Naive thymus-derived CD4-positive, alpha-beta T cell (primary cell): ENCODE measurements around the gene DNAH1. TPM values are rescaled to one million over a fixed set of nuclear protein-coding genes. Genes with fewer than 3 reads are reported as not detected.
A peak's percentile ranks its signal among the peaks of the same experiment; 100 is the strongest.

ENCODE experiments used
- ATAC-seq: fragments of 150-1000 bp; cut with Tn5 transposase; 2 replicates; pipeline ENCODE4 v1.10.0; 2021; ENCODE audit warnings: mild to moderate bottlenecking, moderate library complexity
- CTCF ChIA-PET: fragments of 350-600 bp; sonication (Branson Sonifier 250); formaldehyde crosslinking; loops from one replicate; lab custom pipeline; 2021; ENCODE audit warnings: antibody characterized with exemption; lab: Charles Lee
- POLR2A ChIA-PET: fragments of 350-600 bp; sonication (Branson Sonifier 250); formaldehyde crosslinking; loops from one replicate; lab custom pipeline; 2021; ENCODE audit warnings: antibody characterized with exemption, inconsistent platforms; lab: Charles Lee
- DNase-seq, 9 donors: peaks; one replicate each; pipeline versions ENCODE4 v3.0.0 to v3.0.0-alpha.2; 2020 to 2022; ENCODE audit warnings: mixed read lengths in 1 of 9
- H3K27ac ChIP-seq: one replicate; pipeline ENCODE4 v1.7.0; 2013; ENCODE audit warnings: mild to moderate bottlenecking, low read depth, low read length, moderate library complexity
- H3K27me3 ChIP-seq, 2 donors: one replicate each; pipeline ENCODE4 v1.7.0; 2013; ENCODE audit warnings: low read length in 2 of 2, mild to moderate bottlenecking in 2 of 2, moderate library complexity in 2 of 2; ENCODE audit not compliant: control insufficient read depth in 2 of 2, insufficient read depth in 2 of 2
- H3K36me3 ChIP-seq, 3 experiments: 1 replicate in 2 of 3; 2 replicates in 1 of 3; pipeline ENCODE4 v1.7.0; 2013; ENCODE audit warnings: low read length in 3 of 3, mild to moderate bottlenecking in 3 of 3, moderate library complexity in 1 of 3; ENCODE audit not compliant: insufficient read depth in 3 of 3, control insufficient read depth in 2 of 3
- H3K4me1 ChIP-seq, 2 donors: one replicate each; pipeline ENCODE4 v1.7.0; 2013; ENCODE audit warnings: low read length in 2 of 2, mild to moderate bottlenecking in 2 of 2, moderate library complexity in 1 of 2; ENCODE audit not compliant: control insufficient read depth in 2 of 2, insufficient read depth in 2 of 2
- H3K4me3 ChIP-seq: 2 replicates; pipeline ENCODE4 v1.7.0; 2013; ENCODE audit warnings: mild to moderate bottlenecking, low read length
- H3K9me3 ChIP-seq, 3 experiments: 1 replicate in 2 of 3; 2 replicates in 1 of 3; pipeline ENCODE4 v1.7.0; 2013; ENCODE audit warnings: low read length in 3 of 3; ENCODE audit not compliant: control insufficient read depth in 2 of 3
- H3K27ac Mint-ChIP-seq, 9 donors: one replicate each; pipeline ENCODE4 v1.8.0; 2020 to 2022; ENCODE audit warnings: mixed read lengths in 9 of 9, mild to moderate bottlenecking in 8 of 9, moderate library complexity in 5 of 9, inconsistent platforms in 2 of 9
- H3K27me3 Mint-ChIP-seq, 5 donors: one replicate each; pipeline ENCODE4 v1.8.0; 2021 to 2022; ENCODE audit warnings: mixed read lengths in 5 of 5, mild to moderate bottlenecking in 1 of 5
- H3K36me3 Mint-ChIP-seq, 5 donors: one replicate each; pipeline ENCODE4 v1.8.0; 2020 to 2022; ENCODE audit warnings: mixed read lengths in 5 of 5, mild to moderate bottlenecking in 3 of 5, inconsistent platforms in 1 of 5
- H3K4me1 Mint-ChIP-seq, 7 donors: one replicate each; pipeline ENCODE4 v1.8.0; 2020 to 2022; ENCODE audit warnings: mixed read lengths in 7 of 7, mild to moderate bottlenecking in 3 of 7, inconsistent platforms in 1 of 7
- H3K4me3 Mint-ChIP-seq, 10 donors: one replicate each; pipeline ENCODE4 v1.8.0; 2020 to 2022; ENCODE audit warnings: mild to moderate bottlenecking in 10 of 10, mixed read lengths in 10 of 10, moderate library complexity in 6 of 10, inconsistent platforms in 2 of 10
- H3K9me3 Mint-ChIP-seq, 11 donors: one replicate each; pipeline ENCODE4 v1.8.0; 2020 to 2022; ENCODE audit warnings: mixed read lengths in 11 of 11, mild to moderate bottlenecking in 4 of 11, inconsistent platforms in 1 of 11, moderate library complexity in 1 of 11
- intact Hi-C, 2 donors: fragments of 100-400 bp; cut with micrococcal nuclease; formaldehyde crosslinking; loops; one replicate each; pipeline ENCODE4 v1.15.1; 2023
- polyA plus RNA-seq, 2 donors: library from polyadenylated mRNA; unstranded; fragments of 300-500 nt; fragmentation: Illumina TruSeq; gene quantifications; one replicate each; pipeline ENCODE4 v1.2.3, GENCODE V29; 2021
- total RNA-seq, 6 experiments: library from RNA in 5 of 6; stranded (reverse) in 5 of 6; gene quantifications; 1 replicate in 5 of 6; 2 replicates in 1 of 6; pipeline ENCODE4 v1.2.3 and lab custom pipeline; 2021 to 2026

The DNAH1 gene
- total and polyA plus RNA-seq, 7 experiments from 2014 or later, result 0.35 to 69.2 (median 48.2) TPM

DNA sequence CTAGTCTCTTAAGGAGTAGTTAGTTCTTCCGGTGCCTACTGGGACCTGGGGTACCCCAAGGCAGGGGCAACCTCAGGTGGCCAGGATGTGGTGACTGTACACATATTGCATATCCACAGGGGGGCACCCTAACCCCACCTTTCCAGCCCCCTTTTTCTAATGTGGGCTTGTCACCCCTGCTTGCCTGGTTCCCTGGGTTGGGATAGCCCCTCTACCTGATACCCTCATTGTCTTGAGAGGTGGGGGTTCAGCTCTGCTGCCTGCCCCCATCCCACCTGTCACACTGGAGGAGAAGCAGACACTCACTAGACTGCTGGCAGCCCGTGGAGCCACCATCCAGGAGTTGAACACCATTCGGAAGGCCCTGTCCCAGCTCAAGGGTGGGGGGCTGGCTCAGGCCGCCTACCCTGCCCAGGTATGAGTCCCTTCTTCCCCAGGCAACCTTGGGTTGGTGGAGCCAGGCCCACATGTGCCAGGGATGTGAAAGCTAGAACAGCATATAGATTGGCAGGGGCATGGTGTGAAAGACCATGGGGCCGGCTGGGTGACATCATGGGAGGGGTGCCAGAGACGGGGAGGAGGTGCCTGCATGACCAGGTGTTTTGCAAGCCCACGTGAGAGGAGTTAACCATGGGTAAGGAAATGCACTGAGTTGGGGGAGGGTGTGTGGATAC, 24.5 kb upstream of the DNAH1 start:
- POLR2A ChIA-PET, result interaction anchor here (1.7 to 21.6 kb wide), 3 partner anchors 13 to 53 kb away, joined by 4 to 1418 read pairs (median 112); partner anchors contain the start of genes PPM1M, TLR9, TWF2 and WDR82
- peaks cover 19 to 36% (median 30%) of the 10 kb centered on the region in 7 donors for H3K4me1 Mint-ChIP-seq
- Histone ChIP-seq H3K36me3 (peaks cover 4 to 61% (median 10%) of the 10 kb centered on the region in 3 experiments), H3K27me3 (no peaks in the 10 kb centered on the region), H3K9me3 (no peaks in the 10 kb centered on the region), H3K4me1 (peaks cover 10 to 22% of the 10 kb centered on the region in 2 donors), H3K27ac (no peak overlapping the region), H3K4me3 (no peak overlapping the region)
- H3K36me3 Mint-ChIP-seq, result peaks cover 0 to 27% (median 8%) of the 10 kb centered on the region in 5 donors
- CTCF ChIA-PET, result interaction anchor here (0.5 to 6.3 kb wide), 7 partner anchors 10 to 65 kb away, joined by 3 to 23 read pairs (median 5); partner anchors contain the start of gene WDR82
- ATAC-seq, result peak; percentile 21
- peak overlapping the region in 4 of 9 donors; percentile 11 to 86 (median 72) for H3K27ac Mint-ChIP-seq
- peaks cover 0 to 4% (median 0%) of the 10 kb centered on the region in 11 donors for H3K9me3 Mint-ChIP-seq
- peak overlapping the region in 8 of 10 donors; percentile 1 to 84 (median 30) for H3K4me3 Mint-ChIP-seq
- peak in 6 of 9 donors; percentile 42 to 59 (median 49) for DNase-seq
- H3K27me3 Mint-ChIP-seq, result peaks cover 0 to 3% (median 0%) of the 10 kb centered on the region in 5 donors
- intact Hi-C loops, result loop anchor here (1.0 kb wide), 1 partner anchor 48 kb away; no protein-coding TSS in a partner anchor

DNA sequence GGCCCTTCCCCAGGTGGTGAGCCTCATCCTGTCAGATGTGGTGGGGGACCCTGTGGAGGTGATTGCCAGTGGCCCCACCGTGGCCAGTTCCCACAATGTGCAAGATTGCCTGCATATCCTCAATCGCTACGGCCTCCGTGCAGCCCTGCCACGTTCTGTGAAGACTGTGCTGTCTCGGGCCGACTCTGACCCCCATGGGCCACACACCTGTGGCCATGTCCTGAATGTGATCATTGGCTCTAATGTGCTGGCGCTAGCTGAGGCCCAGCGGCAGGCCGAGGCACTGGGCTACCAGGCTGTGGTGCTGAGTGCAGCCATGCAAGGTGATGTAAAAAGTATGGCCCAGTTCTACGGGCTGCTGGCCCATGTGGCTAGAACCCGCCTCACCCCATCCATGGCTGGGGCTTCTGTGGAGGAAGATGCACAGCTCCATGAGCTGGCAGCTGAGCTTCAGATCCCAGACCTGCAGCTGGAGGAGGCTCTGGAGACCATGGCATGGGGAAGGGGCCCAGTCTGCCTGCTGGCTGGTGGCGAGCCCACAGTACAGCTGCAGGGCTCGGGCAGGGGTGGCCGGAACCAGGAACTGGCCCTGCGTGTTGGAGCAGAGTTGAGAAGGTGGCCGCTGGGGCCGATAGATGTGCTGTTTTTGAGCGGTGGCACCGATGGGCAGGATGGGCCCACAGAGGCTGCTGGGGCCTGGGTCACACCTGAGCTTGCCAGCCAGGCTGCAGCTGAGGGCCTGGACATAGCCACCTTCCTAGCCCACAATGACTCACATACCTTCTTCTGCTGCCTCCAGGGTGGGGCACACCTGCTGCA, 23.7 kb upstream of the DNAH1 start:
- Histone ChIP-seq H3K27me3 (no peaks in the 10 kb centered on the region), H3K9me3 (no peaks in the 10 kb centered on the region), H3K27ac (no peak overlapping the region), H3K36me3 (peaks cover 4 to 67% (median 10%) of the 10 kb centered on the region in 3 experiments), H3K4me1 (peaks cover 6 to 15% of the 10 kb centered on the region in 2 donors), H3K4me3 (no peak overlapping the region)
- Mint-ChIP-seq H3K36me3 (peaks cover 0 to 27% (median 8%) of the 10 kb centered on the region in 5 donors), H3K4me1 (peaks cover 13 to 30% (median 25%) of the 10 kb centered on the region in 7 donors), H3K27me3 (peaks cover 0 to 3% (median 0%) of the 10 kb centered on the region in 5 donors), H3K27ac (no peak overlapping the region), H3K4me3 (no peak overlapping the region), H3K9me3 (no peaks in the 10 kb centered on the region)
- intact Hi-C loops, result no loop called here
- no peak for ATAC-seq
- ChIA-PET POLR2A (interaction anchor here (0.7 to 21.6 kb wide), 5 partner anchors 11 to 1676 kb away, joined by 3 to 1418 read pairs (median 4); partner anchors contain the start of genes MAPKAPK3, PPM1M, TLR9 and TWF2), CTCF (interaction anchor here (0.6 to 6.3 kb wide), 5 partner anchors 14 to 60 kb away, joined by 3 to 23 read pairs (median 3); partner anchors contain the start of gene WDR82)
- DNase-seq, result no peak

DNA sequence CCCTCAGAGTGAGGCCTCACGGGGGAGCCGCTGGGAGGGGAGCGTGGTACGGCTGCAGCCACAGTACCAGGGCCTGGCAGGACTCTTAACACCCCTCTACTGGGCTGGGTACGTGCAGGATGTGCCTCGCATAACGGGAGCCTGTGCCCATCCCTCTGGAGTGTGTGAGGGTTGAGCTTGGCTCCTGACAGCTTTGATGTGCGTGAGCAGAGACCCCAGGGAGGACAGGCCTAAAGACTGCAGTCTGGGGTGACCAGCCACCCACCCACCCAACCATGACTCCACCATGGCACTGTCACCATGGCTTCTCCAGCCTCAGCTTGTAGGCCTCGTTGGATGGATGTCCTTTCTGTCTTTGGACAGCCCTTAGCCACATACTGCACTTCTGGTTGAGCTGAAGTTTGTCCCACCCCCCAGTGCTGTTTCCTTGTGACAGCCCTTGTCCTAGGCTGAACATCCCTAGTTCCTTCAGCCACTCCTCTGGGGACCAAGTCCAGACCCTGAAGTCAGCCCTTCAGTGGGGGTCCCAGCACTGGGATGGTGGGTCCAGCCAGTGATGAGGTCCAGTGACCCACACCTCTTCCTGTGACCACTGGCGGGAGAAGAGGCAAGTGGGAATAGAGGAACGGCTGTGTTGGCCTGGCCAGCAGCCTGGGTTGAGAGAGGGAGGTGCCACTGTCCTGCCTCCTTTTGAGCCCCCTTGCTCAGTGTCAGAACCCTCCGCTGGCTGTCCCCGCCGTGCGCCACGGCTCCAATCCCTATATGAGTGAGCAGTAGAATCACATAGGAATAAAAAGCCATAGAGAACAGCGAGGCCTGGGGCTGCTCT, 22.4 kb upstream of the DNAH1 start:
- intact Hi-C loops, result no loop called here
- no peak overlapping the region for H3K27ac Mint-ChIP-seq
- DNase-seq, result no peak
- no peaks in the 10 kb centered on the region for H3K27me3 Mint-ChIP-seq
- Histone ChIP-seq H3K36me3 (peaks cover 4 to 62% (median 10%) of the 10 kb centered on the region in 3 experiments), H3K4me3 (no peak overlapping the region), H3K4me1 (peaks cover 6 to 13% of the 10 kb centered on the region in 2 donors), H3K27me3 (no peaks in the 10 kb centered on the region), H3K9me3 (no peaks in the 10 kb centered on the region), H3K27ac (no peak overlapping the region)
- ChIA-PET POLR2A (interaction anchor here (1.0 to 21.6 kb wide), 3 partner anchors 12 to 113 kb away, joined by 3 to 1418 read pairs (median 4); partner anchors contain the start of genes PPM1M, TLR9 and TWF2), CTCF (interaction anchor here (0.9 to 5.8 kb wide), 3 partner anchors 42 to 73 kb away, joined by 3 to 26 read pairs (median 3); no protein-coding TSS in a partner anchor)
- no peak overlapping the region for H3K4me3 Mint-ChIP-seq
- H3K36me3 Mint-ChIP-seq, result peaks cover 0 to 27% (median 8%) of the 10 kb centered on the region in 5 donors
- ATAC-seq, result no peak
- H3K9me3 Mint-ChIP-seq, result no peaks in the 10 kb centered on the region
- H3K4me1 Mint-ChIP-seq, result peaks cover 16 to 28% (median 18%) of the 10 kb centered on the region in 7 donors

DNA sequence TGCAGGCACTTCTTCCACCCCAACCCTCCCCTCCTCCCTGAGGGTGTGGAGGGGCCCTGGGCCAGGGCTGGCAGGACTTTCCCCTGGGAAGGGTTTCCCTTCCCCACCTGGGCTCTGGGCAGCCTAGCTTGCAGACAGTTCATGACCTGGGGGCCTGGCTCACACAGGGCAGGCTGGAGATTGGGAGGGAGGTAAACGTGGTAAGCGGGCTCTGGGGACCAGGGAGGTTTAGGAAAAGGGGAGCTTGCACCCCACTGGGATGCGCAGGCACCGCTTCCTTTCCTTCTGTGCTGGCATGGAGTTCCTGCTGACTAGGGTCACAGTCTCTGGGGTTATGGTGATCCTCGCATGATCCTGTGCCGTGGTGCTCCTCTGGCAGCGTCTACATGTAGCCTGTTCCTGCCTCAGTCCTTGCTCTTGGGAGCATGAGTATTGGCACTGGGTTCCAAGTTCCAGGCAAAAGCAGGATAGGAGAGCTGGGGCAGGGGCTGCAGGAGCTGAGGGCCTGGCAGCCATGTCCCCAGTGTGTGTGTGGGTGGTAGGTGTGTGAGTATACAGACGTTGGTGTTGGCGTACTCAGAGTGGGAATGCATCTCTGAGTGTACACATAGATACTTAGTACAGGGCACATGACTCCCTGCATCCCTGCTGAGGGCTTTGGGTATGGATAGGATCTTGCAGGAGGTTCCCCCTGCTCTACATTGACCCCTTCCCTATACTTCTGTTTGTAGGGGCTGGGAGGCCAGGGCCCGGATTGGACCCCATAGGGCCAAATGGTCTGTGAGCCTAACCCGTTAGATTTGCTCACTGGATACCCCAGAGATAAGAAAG, 21.6 kb upstream of the DNAH1 start:
- H3K9me3 Mint-ChIP-seq, result no peaks in the 10 kb centered on the region
- no peak for DNase-seq
- Histone ChIP-seq H3K36me3 (peaks cover 4 to 62% (median 10%) of the 10 kb centered on the region in 3 experiments), H3K4me1 (peaks cover under 1 to 4% of the 10 kb centered on the region in 2 donors), H3K27me3 (no peaks in the 10 kb centered on the region), H3K9me3 (no peaks in the 10 kb centered on the region), H3K27ac (no peak overlapping the region), H3K4me3 (no peak overlapping the region)
- intact Hi-C loops, result no loop called here
- POLR2A ChIA-PET, result interaction anchor here (1.0 to 21.6 kb wide), 2 partner anchors 56 to 112 kb away, joined by 3 to 1418 read pairs; partner anchors contain the start of genes PPM1M, TLR9 and TWF2
- no peak overlapping the region for H3K4me3 Mint-ChIP-seq
- no peaks in the 10 kb centered on the region for H3K27me3 Mint-ChIP-seq
- H3K27ac Mint-ChIP-seq, result no peak overlapping the region
- H3K4me1 Mint-ChIP-seq, result peaks cover 8 to 25% (median 16%) of the 10 kb centered on the region in 7 donors
- ATAC-seq, result no peak
- peaks cover 0 to 27% (median 8%) of the 10 kb centered on the region in 5 donors for H3K36me3 Mint-ChIP-seq
- CTCF ChIA-PET, result interaction anchor here (1.0 to 5.8 kb wide), 2 partner anchors 44 to 74 kb away, joined by 3 to 26 read pairs; no protein-coding TSS in a partner anchor

DNA sequence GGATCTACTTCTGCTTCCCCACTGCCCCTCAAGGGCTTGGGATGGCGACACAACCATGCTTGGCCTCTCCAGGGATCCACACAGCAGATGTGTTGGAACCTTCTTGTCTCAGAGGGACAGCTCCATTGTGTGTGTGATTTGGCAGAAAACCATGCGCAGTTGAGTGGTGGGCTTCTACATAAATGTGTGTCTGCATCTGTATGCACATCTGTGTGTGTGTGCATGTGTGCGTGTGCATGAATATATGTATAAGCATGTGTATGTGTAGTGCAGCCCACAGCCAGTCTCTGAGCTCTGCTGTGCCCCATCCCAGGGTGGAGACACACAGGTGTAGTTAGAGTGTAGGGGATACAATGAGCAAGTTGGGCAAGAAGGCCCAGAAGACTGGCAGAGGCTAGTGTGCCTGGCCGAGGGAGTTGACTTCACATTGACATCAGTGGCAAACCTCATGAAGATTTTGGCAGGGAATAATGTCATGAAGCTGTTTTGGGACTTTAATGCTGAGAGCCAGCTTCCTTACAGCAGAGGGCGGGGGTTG, 20.4 kb upstream of the DNAH1 start:
- CTCF ChIA-PET, result interaction anchor here (5.8 kb wide), 1 partner anchor 43 kb away, joined by 26 read pairs; no protein-coding TSS in a partner anchor
- peaks cover 4 to 56% (median 10%) of the 10 kb centered on the region in 3 experiments for H3K36me3 ChIP-seq
- Mint-ChIP-seq H3K27me3 (no peaks in the 10 kb centered on the region), H3K4me3 (no peak overlapping the region), H3K4me1 (peaks cover 5 to 24% (median 15%) of the 10 kb centered on the region in 7 donors), H3K36me3 (peaks cover 0 to 27% (median 8%) of the 10 kb centered on the region in 5 donors), H3K9me3 (no peaks in the 10 kb centered on the region), H3K27ac (peak overlapping the region in 1 of 9 donors; percentile 26)
- no peaks in the 10 kb centered on the region for H3K4me1 ChIP-seq
- no peaks in the 10 kb centered on the region for H3K27me3 ChIP-seq
- H3K4me3 ChIP-seq, result no peak overlapping the region
- H3K9me3 ChIP-seq, result no peaks in the 10 kb centered on the region
- POLR2A ChIA-PET, result interaction anchor here (1.0 to 1.6 kb wide), 2 partner anchors 12 to 38 kb away, joined by 3 to 5 read pairs; no protein-coding TSS in a partner anchor
- intact Hi-C loops, result no loop called here
- no peak for ATAC-seq
- no peak overlapping the region for H3K27ac ChIP-seq
- DNase-seq, result no peak
